HG03159 (cell line): Measurements from ENCODE around the gene CFAP210.

ENCODE experiments used
- ATAC-seq: cut with Tn5 transposase; IDR thresholded peaks from one replicate; pipeline ENCODE4 v1.9.1; 2021; ENCODE audit warnings: mild to moderate bottlenecking, moderate library complexity; ENCODE audit not compliant: unreplicated experiment

Gene CFAP210

DNA sequence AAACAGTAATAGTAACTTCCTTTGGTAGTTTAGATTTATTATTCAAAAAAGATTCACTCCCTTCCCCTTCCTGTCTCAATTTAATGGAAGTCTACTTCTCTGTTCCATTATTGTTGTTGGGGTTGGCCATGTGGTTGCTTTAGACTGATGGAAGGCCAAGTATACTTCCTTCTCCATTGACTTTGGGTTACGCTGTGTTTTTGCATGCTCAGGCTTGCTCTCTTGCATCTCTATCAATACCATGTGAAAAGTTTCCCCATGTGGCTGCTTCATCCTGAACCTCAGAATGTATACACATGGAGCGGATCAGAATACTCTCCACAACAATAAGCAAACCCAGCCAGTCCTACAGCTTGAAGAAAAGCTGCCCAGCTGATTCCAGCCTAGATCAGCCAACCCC, 20.3 kb downstream of the CFAP210 start:
- no peak for ATAC-seq

DNA sequence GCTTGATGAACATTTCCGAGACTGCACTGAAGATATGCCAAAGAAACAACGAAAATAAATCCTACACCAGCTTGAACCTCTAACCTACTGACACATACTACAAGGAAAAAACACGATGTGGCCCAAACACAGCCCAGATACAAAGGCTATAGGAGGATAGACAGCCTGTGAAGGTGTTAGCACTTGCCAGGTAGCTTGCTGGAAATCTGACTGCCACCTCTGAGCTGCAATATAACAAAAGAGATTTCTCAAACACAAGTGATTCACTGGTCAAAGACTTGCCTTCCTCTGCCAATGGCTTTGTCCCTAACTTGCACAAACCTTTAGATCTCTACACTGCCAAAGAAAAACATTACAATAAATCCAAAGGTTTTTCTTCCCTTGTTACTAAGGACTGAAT, 21.1 kb downstream of the CFAP210 start:
- no peak for ATAC-seq

DNA sequence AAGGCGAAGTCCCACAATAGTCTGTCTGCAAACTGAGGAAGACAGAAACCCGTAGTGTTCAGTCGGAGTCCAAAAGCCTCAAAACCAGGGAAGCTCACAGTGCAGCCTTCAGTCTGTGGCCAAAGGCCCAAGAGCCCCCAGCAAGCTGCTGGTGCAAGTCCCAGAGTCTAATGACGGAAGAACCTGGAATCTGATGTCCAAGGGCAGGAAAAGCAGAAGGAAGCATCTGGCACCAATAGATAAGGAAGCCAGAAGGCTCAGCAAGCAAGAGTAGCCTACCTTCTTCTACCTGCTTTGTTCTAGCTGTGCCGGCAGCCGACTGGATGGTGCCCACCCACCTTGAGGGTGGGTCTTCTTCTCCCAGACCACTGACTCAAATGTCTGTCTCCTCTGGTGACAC, 21.8 kb downstream of the CFAP210 start:
- no peak for ATAC-seq

DNA sequence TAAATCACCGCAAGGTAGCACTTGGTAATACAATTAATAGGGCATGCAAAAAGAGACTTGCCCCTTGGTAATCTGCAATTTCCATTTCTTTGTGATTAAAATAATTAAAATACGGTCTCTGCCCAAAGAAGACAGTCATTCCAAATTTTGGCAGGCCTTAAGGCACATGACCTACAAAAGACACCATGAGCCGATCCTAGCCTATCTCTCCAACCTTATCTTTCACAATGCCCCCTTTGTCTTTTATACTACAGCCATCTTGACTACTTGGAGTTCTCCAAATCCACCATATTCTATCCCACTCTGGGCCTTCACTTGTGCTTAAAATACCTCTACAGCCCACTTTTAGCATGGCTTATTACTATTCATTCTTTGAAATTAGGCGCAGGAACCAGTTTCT, 23.3 kb downstream of the CFAP210 start:
- ATAC-seq: no peak

DNA sequence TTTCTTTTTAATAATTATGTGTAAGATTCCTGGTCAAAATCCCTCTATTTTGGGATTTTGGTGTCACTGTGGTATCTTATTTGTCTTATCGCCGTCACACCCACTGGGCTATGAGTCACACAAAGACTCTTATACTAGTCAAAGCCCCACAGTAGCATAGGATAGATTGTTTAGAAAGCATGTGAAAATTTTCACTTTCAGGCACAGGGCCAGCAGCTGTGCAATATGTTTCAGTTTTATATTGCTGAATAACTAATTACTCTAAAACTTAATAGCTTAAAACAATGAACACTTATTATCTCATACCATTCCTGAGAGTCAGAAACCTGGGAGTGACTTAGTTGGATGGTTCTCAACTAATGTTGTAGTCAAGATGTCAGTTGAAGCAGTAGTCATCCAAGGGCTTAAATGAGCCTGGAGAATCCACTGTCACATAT, 24.0 kb downstream of the CFAP210 start:
- ATAC-seq: no peak

DNA sequence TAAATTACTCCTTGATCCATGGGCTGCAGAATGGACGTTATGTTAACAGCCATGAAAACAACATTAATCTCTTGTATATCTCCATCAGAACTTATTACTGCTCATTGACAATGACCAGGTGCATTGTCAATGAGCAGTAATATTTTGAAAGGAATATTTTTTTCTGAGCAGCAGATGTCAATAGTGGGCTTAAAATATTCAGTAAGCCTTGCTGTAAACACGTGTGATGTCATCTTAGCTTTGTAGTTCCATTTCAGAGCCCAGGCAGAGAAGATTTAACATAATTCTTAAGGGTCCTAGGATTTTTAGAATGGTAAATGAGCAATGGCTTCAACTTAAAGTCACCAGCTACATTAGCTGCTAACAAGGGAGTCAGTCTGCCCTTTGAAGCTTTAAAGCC, 26.6 kb downstream of the CFAP210 start:
- no peak for ATAC-seq

DNA sequence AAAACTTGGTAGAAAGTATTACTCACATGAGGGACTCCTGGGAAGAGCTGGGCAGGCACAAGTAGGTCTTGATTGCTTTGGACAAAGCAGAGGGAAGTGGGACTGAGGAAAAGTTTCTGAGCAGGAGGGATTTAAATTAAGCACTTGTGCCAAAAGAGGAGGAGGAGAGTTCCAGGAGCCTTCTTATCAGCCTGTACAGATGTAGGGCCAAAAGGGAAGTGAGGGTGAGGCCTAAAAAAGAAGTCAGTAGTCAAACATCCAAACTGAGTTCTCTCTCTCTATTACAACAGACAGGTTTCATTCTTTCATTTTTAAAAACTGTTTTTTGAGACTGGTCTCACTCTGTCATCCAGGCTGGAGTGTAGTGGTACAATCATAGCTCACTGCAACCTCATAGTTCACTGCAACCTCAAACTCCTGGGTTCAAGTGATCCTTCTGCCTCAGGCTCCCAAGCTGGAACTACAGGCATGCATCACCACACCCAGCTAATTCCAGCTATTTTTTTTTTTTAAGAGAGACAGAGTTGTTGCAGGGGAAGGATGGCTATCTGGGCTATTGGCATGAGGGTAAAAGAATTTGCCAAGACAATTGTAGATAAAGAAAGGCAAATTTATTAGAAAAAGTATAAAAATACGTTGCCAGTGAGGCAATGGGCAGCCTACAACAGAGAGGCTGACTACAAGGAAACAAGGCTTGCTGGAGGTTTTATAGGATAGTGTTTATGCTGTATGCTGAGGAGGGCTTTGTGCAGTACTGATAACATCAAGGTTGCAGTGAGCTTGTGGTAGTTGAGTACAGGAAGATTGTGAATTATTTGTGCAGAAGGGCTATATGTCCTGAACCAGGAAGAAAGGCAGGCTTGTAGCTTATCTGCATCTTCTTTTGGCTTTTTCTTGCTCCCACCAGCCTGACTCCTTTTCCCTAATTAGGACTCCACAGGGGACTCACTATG, 29.0 kb downstream of the CFAP210 start:
- no peak for ATAC-seq

DNA sequence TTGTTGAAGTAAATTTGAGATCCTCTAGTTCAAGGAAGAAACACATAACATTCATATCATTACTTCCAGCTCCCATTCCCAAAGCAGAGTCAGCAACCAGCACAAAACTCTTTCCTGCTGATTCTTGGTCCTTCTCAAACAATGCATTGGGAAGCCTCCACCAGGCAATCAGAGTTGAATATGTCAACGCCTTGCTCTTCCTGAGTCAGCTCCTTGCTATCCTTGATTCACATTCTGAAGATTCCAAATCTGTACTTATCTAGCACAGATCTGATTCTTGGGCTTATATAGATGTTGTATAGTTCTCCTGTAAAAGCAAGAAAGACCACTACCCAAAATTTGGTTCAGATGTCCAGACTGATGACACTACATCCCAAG, 29.6 kb downstream of the CFAP210 start:
- ATAC-seq: no peak

DNA sequence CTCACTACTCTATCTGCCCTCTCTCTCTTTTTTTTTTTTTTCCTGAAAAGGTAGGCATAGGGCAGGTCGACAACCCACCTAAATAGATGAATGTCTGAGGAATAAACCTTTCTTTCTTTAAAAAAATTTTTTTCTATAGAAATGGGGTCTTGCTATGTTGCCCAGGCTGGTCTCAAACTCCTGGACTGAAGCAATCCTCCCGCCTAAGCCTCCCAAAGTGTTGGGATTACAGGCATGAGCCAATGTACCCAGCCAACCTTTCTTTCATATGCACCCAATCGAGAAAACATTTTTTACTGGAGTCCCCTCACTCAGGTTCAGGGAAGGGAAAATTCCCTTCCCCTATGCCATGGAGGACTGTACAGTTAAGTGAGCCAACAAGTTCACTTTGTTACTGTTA, 31.0 kb downstream of the CFAP210 start:
- ATAC-seq: no peak

DNA sequence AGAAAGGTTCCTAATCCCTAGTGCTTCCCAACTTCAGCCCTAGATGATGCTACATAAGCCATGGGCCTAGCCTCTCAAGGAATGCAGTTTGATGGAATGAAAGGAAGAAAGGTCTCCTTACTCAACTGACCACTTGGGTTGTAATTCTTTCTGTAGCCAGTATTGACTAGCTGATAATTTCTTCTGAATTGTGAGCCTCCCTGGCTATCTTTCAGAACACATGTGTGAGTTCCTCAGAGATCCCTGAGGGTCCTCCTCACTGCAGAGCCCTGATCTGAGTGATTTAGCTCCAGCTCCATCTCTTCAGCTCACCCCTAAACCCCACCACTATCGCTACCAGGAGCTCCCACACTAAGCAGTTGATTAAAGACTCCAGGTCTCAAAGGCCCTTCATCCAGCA, 31.5 kb downstream of the CFAP210 start:
- no peak for ATAC-seq

DNA sequence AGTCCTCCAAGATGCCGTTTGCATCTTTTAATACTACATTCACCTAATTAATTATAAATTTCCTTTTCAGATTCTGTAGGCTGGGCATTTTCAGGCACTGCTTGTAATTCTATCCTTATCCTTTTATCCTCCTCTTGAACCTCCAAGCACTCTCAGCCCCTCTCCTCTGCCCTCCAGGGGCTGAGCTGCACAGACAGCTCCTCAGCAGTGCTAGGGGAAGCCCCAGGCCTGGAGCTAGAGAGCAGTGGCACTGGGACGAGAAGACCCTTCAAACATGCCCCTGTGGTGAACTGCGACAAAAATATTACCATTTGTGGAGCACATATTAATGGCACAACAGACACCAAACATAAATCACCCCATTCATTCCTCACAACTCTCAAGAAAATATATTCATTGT, 32.9 kb downstream of the CFAP210 start:
- ATAC-seq: no peak

DNA sequence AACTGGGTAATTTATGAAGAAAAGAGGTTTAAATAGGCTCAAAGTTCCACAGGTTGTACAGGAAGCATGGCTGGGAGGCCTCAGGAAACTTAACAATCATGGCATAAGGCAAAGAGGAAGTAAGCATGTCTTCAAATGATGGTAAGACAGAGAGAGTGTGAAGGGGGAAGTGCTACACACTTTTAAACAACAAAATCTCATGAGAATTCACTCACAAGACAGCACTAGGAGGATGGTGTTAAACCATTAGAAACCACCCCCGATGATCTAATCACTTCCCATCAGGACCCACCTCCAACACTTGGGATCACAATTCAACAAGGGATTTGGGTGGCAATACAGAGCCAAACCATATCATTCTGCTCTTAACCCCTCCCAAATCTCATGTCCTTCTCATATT, 34.9 kb downstream of the CFAP210 start:
- ATAC-seq: no peak

DNA sequence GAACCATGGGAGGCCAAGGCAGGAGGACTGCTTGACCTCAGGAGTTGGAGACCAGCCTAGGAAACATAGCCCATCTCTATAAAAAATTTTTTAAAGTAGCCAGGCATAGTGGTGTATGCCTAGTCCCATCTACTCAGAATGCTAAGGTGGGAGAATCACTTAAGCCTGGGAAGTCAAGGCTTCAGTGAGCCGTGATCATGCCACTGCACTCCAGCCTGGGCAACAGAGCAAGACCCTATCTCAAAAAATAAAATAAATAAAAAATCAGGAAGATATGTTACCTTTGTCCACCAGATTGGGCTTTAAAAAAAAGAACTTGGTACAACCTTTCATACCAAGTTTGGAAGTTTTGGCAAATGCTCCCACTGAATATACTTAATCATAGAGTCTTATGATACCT, 35.3 kb downstream of the CFAP210 start:
- no peak for ATAC-seq

DNA sequence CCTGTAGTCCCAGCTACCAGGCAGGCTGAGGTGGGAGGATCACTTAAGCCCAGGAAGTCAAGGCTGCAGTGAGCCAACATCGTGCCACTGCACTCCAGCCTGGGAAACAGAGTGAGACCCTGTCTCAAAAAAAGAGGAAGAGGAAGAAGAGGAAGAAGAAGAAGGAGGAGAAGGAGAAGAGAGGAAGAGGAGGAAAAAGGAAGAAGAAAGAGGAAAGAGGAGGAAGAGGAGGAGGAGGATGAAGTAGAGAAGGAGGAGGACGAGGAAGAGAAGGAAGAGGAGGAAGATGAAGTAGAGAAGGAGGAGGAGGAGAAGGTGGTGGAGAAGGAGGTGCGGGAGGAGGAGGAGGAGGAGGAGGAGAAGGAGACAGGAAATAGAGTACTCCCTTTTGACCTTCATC, 38.0 kb downstream of the CFAP210 start:
- no peak for ATAC-seq

DNA sequence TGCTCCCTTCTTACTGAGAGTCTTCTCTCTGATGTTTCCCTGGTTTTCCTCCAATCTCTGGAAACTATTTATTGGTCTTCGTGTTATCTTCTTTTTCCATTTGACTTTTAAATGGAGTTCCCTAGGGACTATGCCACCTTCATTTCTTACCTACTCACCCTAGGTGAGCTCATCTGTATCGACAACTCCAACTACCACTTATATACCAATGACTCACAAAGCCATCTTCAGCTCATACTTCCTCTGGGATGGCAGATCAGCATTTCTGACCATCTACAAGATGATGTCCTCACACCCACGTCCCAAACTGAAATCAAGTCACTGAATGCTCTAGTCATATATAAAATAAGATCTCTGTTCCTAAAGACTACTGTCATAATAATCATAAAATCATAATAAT, 40.6 kb downstream of the CFAP210 start:
- no peak for ATAC-seq

DNA sequence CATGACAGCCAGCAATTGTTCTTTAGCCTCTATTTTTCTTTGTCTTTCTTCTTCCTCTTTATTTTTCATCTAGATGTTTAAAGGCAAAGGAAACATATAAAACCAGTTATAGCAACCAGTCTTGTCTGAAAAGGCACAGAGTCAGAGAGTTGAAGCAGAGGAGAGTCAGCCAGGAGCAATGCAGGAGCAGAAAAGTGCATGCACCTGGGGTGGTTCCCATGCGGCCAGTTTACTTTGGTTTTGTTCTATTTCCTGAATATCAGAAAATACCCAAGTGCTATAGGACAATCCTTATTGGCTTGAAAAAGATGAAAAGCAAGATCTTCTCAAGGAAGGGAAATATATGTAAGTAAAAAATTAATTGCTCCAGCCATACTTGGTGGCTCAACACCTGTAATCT, 44.9 kb downstream of the CFAP210 start:
- no peak for ATAC-seq

DNA sequence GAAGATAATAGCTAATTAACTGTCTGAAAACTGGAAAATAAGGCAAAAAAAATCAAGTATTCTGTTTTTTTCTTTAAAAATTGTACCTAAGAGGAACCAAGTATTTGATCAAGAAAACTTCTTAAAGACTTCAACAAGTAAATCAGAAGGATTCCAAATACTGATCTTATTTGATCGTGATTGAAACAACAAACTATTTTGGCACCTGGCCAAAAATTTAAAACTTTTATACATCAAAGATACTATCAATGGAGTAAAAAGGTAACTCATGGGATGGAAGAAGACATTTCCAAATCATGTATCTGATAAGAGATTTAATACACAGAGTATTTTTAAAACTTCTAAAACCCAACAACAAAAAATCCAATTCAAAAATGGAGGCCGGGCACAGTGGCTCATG, 46.7 kb downstream of the CFAP210 start:
- no peak for ATAC-seq

DNA sequence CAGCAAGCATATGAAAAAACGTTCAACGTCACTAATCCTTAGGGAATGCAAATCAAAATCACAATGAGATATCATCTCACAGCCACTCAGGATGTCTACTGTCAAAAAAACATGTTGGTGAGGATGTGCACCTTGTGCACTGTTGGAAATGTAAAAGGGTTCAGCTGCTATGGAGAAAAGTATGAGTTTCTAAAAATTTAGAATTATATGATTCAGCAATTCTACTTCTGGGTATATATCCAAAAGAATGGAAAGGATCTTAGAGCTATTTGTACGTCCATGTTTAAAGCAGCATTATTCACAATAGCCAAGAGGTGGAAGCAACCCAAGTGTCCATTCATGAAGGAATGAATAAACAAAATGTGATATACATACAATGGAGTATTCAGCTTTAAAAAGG, 50.0 kb downstream of the CFAP210 start:
- ATAC-seq: no peak

DNA sequence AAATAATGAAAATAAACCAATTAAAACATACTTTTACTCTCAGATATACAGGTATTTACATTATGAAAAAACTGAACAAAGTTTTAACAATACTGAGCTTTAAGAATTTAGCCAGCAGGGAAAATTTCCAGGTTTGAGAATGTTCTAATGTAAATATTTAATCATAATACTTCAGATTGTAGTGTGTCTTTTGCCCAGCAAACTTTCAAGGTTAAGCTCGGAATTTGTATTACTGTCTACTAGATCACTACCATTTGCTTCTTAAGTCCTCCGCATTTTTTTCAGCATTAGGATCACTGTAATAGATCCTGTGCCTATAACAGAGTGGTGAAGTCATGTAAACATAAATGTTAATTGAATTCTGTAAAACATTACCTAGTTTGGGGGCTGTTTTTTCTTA, 52.7 kb downstream of the CFAP210 start:
- no peak for ATAC-seq

DNA sequence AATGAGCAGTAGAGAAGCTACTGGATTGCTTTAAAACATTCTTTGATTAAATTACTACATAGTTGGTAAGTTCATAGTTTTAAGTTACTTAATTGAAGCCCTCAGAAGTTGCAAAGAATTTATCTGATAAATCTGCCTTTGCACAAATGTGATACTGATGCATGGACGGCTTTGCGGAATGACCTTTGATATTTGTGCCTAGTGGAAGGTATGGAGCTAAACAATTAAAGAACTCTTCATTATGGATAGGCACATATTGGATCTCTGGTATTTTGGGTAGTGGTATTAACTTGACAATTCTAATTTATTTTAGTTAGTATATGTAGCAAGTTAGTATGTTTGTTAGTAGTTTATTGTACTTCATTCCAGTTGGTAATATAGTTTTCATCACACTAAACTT, 54.1 kb downstream of the CFAP210 start:
- ATAC-seq: no peak

DNA sequence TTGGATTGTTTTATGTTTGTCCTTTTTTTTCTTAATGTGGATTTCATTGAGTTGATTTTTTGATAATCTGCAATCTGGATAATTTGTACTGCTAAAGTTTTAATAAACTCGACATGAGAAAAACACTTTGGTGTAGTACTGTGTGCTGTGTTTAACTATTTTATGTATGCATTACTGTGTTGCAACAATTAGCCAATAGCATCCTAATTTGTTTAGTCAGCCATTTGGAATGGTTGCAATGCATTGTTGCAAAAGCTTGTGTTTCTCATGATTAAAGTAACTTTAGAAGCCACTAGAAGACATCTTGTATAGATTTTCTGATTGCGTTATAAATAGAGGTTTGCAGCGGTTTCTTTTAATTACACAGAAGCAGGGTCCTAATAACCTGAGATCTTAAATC, 56.6 kb downstream of the CFAP210 start:
- ATAC-seq: no peak

DNA sequence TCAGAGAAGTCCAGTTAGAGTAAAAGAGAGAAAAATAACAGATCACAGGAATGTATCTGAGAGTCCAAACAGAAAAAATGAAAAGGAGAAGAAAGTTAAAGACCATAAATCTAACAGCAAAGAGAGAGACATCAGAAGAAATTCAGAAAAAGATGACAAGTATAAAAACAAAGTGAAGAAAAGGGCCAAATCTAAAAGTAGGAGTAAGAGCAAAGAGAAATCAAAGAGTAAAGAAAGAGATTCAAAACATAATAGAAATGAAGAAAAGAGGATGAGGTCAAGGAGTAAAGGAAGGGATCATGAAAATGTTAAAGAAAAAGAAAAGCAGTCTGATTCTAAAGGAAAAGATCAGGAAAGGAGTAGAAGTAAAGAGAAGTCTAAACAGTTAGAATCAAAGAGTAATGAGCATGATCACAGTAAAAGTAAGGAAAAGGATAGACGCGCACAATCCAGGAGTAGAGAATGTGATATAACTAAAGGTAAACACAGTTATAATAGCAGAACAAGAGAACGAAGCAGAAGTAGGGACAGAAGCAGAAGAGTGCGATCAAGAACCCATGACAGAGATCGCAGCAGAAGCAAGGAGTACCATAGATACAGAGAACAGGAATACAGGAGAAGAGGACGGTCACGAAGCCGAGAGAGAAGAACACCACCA, 57.6 kb downstream of the CFAP210 start:
- ATAC-seq: no peak
